Esophagus squamous epithelium (tissue), 5 donors: ENCODE results near the gene IST1. TPM values are rescaled to one million over a fixed set of nuclear protein-coding genes. Genes with fewer than 3 reads are reported as not detected.
"Not testable (repeated sequence)": the region's sequence is repeated elsewhere in the genome, so short reads cannot be mapped to it uniquely, and the experiment has no call there.

ENCODE experiments used
- DNase-seq: peaks from one replicate; lab custom pipeline; 2025; lab: John Stamatoyannopoulos, UW
- H3K27ac ChIP-seq, 4 donors: fragments of 200-600 bp; sonication (generic); one replicate each; pipeline ENCODE4 v1.5.1; 2016 to 2019; ENCODE audit warnings: mild to moderate bottlenecking in 1 of 4
- H3K27me3 ChIP-seq, 4 donors: fragments of 200-600 bp; sonication (generic); 1 replicate in 3 of 4; 2 replicates in 1 of 4; pipeline versions ENCODE4 v1.5.1 to v1.6.0; 2017 to 2021; ENCODE audit warnings: antibody characterized with exemption in 1 of 4
- H3K36me3 ChIP-seq, 3 donors: fragments of 200-600 bp; sonication (generic); one replicate each; pipeline ENCODE4 v1.5.1; 2016 to 2019
- H3K4me1 ChIP-seq, 3 donors: fragments of 200-600 bp; sonication (generic); one replicate each; pipeline ENCODE4 v1.5.1; 2017 to 2019
- H3K4me3 ChIP-seq, 4 donors: fragments of 200-600 bp; sonication (generic); 1 replicate in 3 of 4; 2 replicates in 1 of 4; pipeline ENCODE4 v1.5.1; 2016 to 2019; ENCODE audit warnings: mild to moderate bottlenecking in 2 of 4, moderate library complexity in 1 of 4
- H3K9me3 ChIP-seq, 3 donors: fragments of 200-600 bp; sonication (generic); one replicate each; pipeline ENCODE4 v1.5.1; 2016 to 2019
- POLR2A ChIP-seq, 4 donors: fragments of 450-650 bp; IDR thresholded peaks; one replicate each; pipeline ENCODE4 v1.6.1; 2017; ENCODE audit warnings: antibody characterized with exemption in 4 of 4, mild to moderate bottlenecking in 4 of 4, moderate library complexity in 3 of 4
- WGBS, 2 donors: methylation state at CpG; one replicate each; pipeline ENCODE4 v1.1.5; 2018; 5-methylcytosine and 5-hydroxymethylcytosine counted together
- intact Hi-C: fragments of 100-400 bp; cut with DNase I; formaldehyde crosslinking; loops from one replicate; pipeline ENCODE4 v1.15.0; 2022
- total RNA-seq, 4 donors: library from RNA; depleted of rRNA; stranded (reverse); fragments of >200 nt; gene quantifications; one replicate each; pipeline ENCODE4 v1.1.0, GENCODE V29; 2016
- TF ChIP-seq, protein P1 (sequence below), 6 experiments: fragments of 450-650 bp in 4 of 6; fragments of 200-600 bp in 2 of 6; sonication (generic) in 2 of 6; IDR thresholded peaks; one replicate each; pipeline ENCODE4 v1.5.1; 2016 to 2019; ENCODE audit warnings: antibody characterized with exemption in 6 of 6, mild to moderate bottlenecking in 4 of 6, moderate library complexity in 4 of 6
- donor health status: DM: yes; HTN: yes; CAD: no.

Gene IST1
- total RNA-seq, 4 donors from 2014 or later = 115 to 172 (median 153) TPM

DNA sequence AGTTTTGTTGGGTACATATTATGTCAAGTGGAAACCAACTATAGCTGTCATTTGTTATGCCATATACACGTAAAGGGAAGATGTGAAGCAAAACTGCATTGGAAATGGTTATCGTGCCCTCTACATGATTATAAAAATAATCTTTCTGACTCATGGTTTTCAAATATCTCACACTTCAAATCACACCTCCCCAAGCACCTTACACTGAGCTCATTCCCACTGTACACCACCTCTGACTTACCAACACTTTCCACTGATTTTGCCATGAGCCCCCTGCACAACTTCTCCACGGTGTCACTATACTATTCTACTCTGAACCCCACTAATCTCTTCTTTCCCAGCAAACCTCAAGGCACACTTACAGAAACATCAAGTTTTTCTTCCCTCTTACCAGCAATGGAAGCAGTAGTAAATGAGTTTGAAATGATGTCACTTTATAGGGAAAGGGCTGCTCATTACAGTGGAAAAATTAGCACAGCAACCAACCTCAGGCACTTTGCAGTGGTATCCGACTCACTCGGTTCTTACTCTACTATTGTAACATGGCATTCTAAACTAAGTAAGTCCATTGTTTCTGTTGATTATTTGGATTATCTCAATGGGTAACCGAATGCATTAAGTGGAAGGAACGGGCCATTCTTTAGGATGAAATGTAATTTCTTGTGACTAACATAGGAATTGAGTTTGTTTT, 30.0 kb upstream of the IST1 start:
- no peaks in the 10 kb centered on the region for H3K27me3 ChIP-seq
- no peaks in the 10 kb centered on the region for H3K4me1 ChIP-seq
- no peak for TF ChIP-seq POLR2A (IDR thresholded peaks at IDR 0.05)
- TF ChIP-seq, protein P1, sequence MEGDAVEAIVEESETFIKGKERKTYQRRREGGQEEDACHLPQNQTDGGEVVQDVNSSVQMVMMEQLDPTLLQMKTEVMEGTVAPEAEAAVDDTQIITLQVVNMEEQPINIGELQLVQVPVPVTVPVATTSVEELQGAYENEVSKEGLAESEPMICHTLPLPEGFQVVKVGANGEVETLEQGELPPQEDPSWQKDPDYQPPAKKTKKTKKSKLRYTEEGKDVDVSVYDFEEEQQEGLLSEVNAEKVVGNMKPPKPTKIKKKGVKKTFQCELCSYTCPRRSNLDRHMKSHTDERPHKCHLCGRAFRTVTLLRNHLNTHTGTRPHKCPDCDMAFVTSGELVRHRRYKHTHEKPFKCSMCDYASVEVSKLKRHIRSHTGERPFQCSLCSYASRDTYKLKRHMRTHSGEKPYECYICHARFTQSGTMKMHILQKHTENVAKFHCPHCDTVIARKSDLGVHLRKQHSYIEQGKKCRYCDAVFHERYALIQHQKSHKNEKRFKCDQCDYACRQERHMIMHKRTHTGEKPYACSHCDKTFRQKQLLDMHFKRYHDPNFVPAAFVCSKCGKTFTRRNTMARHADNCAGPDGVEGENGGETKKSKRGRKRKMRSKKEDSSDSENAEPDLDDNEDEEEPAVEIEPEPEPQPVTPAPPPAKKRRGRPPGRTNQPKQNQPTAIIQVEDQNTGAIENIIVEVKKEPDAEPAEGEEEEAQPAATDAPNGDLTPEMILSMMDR (IDR thresholded peaks at IDR 0.05) = no peak
- intact Hi-C loops = no loop called here
- peaks cover 0 to 95% (median 9%) of the 10 kb centered on the region in 3 donors for H3K36me3 ChIP-seq
- H3K4me3 ChIP-seq = no peak overlapping the region
- WGBS, 2 donors = 89 to 90% methylated on average over 7 of the region's 7 CpGs
- no peak for DNase-seq
- no peaks in the 10 kb centered on the region for H3K9me3 ChIP-seq
- H3K27ac ChIP-seq = no peak overlapping the region

DNA sequence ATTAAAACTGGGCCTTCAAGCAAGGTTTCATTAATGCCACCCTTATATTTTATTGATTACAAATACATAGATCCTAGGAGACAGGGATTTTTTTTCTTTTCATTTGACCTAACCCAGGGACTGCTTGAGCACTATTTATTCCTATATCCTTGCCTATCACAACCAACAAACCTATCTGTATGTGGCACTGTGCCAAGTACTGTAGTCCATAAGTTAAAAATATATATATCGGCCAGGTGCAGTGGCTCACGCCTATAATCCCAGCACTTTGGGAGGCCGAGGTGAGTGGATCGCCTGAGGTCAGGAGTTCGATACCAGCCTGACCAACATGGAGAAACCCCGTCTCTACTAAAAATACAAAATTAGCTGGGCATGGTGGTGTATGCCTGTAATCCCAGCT, 28.2 kb upstream of the IST1 start:
- 87 to 94% methylated on average over 6 of the region's 6 CpGs for WGBS, 2 donors
- H3K9me3 ChIP-seq, H3K27ac ChIP-seq, H3K4me3 ChIP-seq, intact Hi-C loops, DNase-seq, H3K27me3 ChIP-seq, H3K4me1 ChIP-seq: not testable (repeated sequence)
- peaks cover 0 to 88% (median 9%) of the 10 kb centered on the region in 3 donors for H3K36me3 ChIP-seq

DNA sequence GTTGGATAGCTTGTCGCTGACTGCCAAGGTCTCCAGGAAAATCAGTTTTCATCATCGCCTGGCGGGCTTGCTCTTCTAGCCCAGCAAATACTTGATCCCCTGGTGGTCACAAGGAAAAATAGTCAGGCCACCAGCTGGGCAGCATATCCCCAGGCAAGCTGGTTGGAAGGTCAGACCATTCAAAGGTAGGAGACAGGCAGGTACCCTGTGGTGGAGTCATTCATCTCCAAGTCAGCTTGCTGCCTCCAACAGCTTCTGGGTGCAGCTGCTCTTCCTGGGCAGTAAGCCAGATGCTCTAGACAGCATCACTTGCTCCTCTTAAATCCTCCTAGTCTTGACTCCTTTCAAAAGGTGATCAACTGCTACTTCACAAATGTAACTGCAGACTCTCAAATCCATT, 27.4 kb upstream of the IST1 start:
- WGBS, 2 donors = 94% methylated on average over 3 of the region's 3 CpGs
- intact Hi-C loops = no loop called here
- no peak overlapping the region for H3K4me3 ChIP-seq
- no peak for TF ChIP-seq POLR2A (IDR thresholded peaks at IDR 0.05)
- TF ChIP-seq, protein P1 (IDR thresholded peaks at IDR 0.05) = no peak
- no peaks in the 10 kb centered on the region for H3K27me3 ChIP-seq
- H3K36me3 ChIP-seq = peaks cover 0 to 88% (median 9%) of the 10 kb centered on the region in 3 donors
- H3K4me1 ChIP-seq = no peaks in the 10 kb centered on the region
- H3K27ac ChIP-seq = no peak overlapping the region
- H3K9me3 ChIP-seq = no peaks in the 10 kb centered on the region
- DNase-seq = no peak

DNA sequence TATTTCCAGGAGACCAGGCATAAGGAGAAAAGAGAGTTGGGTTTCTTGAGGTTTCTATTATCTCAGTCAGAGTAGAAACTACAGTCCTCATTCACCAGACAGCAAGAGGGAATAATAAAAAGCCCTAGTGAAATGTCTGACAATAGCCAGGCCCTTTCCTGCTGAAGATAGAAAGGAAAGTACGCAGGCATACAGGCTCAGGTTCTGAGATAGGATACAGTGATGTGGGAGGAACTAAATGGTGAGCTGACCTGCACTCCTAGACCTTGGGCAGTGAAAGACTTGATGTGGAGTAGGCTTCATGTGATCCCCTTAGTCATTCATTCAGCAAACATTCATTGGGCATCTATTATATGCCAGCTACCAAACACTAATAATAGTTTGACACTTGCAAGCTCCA, 26.2 kb upstream of the IST1 start:
- TF ChIP-seq, protein P1 (IDR thresholded peaks at IDR 0.05) = no peak
- no peak for TF ChIP-seq POLR2A (IDR thresholded peaks at IDR 0.05)
- DNase-seq = no peak
- no peaks in the 10 kb centered on the region for H3K27me3 ChIP-seq
- H3K27ac ChIP-seq = no peak overlapping the region
- peaks cover 0 to 88% (median 9%) of the 10 kb centered on the region in 3 donors for H3K36me3 ChIP-seq
- no peaks in the 10 kb centered on the region for H3K4me1 ChIP-seq
- no peaks in the 10 kb centered on the region for H3K9me3 ChIP-seq
- intact Hi-C loops = no loop called here
- H3K4me3 ChIP-seq = no peak overlapping the region
- 91 to 100% methylated on average over 1 of the region's 1 CpG for WGBS, 2 donors

DNA sequence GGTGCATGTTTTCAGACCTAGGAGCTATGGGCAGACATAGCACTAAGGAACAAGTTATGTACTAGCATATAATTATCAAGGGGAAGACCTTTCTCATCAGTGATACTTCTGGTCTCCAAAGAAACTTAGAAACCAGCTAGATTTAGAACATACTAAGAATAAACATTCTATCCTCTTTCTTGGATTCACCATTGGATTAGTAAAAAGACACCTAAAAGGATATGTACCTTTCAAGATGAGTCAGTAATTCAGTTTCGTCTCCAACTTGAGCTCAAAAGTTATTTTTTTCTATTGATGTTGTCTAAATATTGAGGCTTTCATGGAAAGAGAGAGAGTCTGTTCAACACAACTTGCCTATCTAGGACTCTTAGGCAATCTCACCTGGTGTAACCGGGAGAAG, 24.5 kb upstream of the IST1 start:
- intact Hi-C loops = no loop called here
- TF ChIP-seq POLR2A (IDR thresholded peaks at IDR 0.05) = no peak
- TF ChIP-seq, protein P1 (IDR thresholded peaks at IDR 0.05) = no peak
- WGBS, 2 donors = 85 to 89% methylated on average over 2 of the region's 2 CpGs
- Histone ChIP-seq H3K4me3 (no peak overlapping the region), H3K9me3 (no peaks in the 10 kb centered on the region), H3K36me3 (peaks cover 0 to 88% (median 4%) of the 10 kb centered on the region in 3 donors), H3K27me3 (no peaks in the 10 kb centered on the region), H3K27ac (no peak overlapping the region), H3K4me1 (no peaks in the 10 kb centered on the region)
- no peak for DNase-seq
